Chondrocyte (in vitro differentiated cells): ENCODE results near the gene EHD2. TPM values are rescaled to one million over a fixed set of nuclear protein-coding genes. Genes with fewer than 3 reads are reported as not detected.

Experiments
- DNase-seq: peaks from one replicate; pipeline ENCODE4 v3.0.0; 2021; ENCODE audit warnings: mixed read lengths, low spot score
- H3K27ac Mint-ChIP-seq: one replicate; pipeline ENCODE4 v1.8.0; 2021; ENCODE audit warnings: mild to moderate bottlenecking, moderate library complexity, mixed read lengths; ENCODE audit not compliant: unreplicated experiment
- H3K27me3 Mint-ChIP-seq: 2 replicates; pipeline ENCODE4 v1.8.0; 2021; ENCODE audit warnings: low read depth, mixed read lengths
- H3K36me3 Mint-ChIP-seq: 2 replicates; pipeline ENCODE4 v1.8.0; 2021; ENCODE audit warnings: low read depth, mixed read lengths
- H3K4me1 Mint-ChIP-seq: 2 replicates; pipeline ENCODE4 v1.8.0; 2021; ENCODE audit warnings: low read depth, mild to moderate bottlenecking, mixed read lengths
- H3K4me3 Mint-ChIP-seq: one replicate; pipeline ENCODE4 v1.8.0; 2021; ENCODE audit warnings: mild to moderate bottlenecking, moderate library complexity, mixed read lengths; ENCODE audit not compliant: unreplicated experiment
- H3K9me3 Mint-ChIP-seq: 2 replicates; pipeline ENCODE4 v1.8.0; 2021; ENCODE audit warnings: low read depth, mixed read lengths
- CTCF ChIP-seq: fragments of 200-600 bp; sonication (generic); IDR thresholded peaks from 2 replicates; pipeline ENCODE4 v1.5.0; 2021; ENCODE audit warnings: antibody characterized with exemption, mild to moderate bottlenecking, moderate library complexity
- total RNA-seq: library from RNA; stranded (reverse); gene quantifications from 3 replicates; pipeline ENCODE4 v1.2.1, GENCODE V29; 2021

EHD2 gene
- total RNA-seq, 1 donor from 2014 or later = 493 TPM

- no peak overlapping the region for H3K27ac Mint-ChIP-seq
- peaks cover 43% of the 10 kb centered on the region for H3K36me3 Mint-ChIP-seq
- no peaks in the 10 kb centered on the region for H3K27me3 Mint-ChIP-seq
- H3K4me3 Mint-ChIP-seq = no peak overlapping the region
- DNase-seq = no peak
- no peak for TF ChIP-seq CTCF
- H3K9me3 Mint-ChIP-seq = peaks cover 3% of the 10 kb centered on the region
- H3K4me1 Mint-ChIP-seq = no peaks in the 10 kb centered on the region
These were observed 42.8 kb downstream of the EHD2 start for GRCh38 chr19:47755762-47756626.

- peaks cover 40% of the 10 kb centered on the region for H3K36me3 Mint-ChIP-seq
- TF ChIP-seq CTCF = no peak
- no peak overlapping the region for H3K4me3 Mint-ChIP-seq
- no peak overlapping the region for H3K27ac Mint-ChIP-seq
- DNase-seq = no peak
- H3K4me1 Mint-ChIP-seq = no peaks in the 10 kb centered on the region
- no peaks in the 10 kb centered on the region for H3K27me3 Mint-ChIP-seq
- peaks cover 3% of the 10 kb centered on the region for H3K9me3 Mint-ChIP-seq
These were observed 43.4 kb downstream of the EHD2 start for GRCh38 chr19:47756627-47756929.

GRCh38 chr19:47756953-47757608 is 43.9 kb downstream of the EHD2 start:
- no peak for TF ChIP-seq CTCF
- H3K27me3 Mint-ChIP-seq = no peaks in the 10 kb centered on the region
- no peaks in the 10 kb centered on the region for H3K4me1 Mint-ChIP-seq
- DNase-seq = no peak
- H3K27ac Mint-ChIP-seq = no peak overlapping the region
- no peak overlapping the region for H3K4me3 Mint-ChIP-seq
- peaks cover 3% of the 10 kb centered on the region for H3K9me3 Mint-ChIP-seq
- peaks cover 39% of the 10 kb centered on the region for H3K36me3 Mint-ChIP-seq

GRCh38 chr19:47757617-47758442 is 44.6 kb downstream of the EHD2 start:
- DNase-seq = no peak
- no peak overlapping the region for H3K27ac Mint-ChIP-seq
- no peak overlapping the region for H3K4me3 Mint-ChIP-seq
- H3K27me3 Mint-ChIP-seq = no peaks in the 10 kb centered on the region
- no peaks in the 10 kb centered on the region for H3K4me1 Mint-ChIP-seq
- TF ChIP-seq CTCF = no peak
- H3K9me3 Mint-ChIP-seq = peaks cover 3% of the 10 kb centered on the region
- peaks cover 36% of the 10 kb centered on the region for H3K36me3 Mint-ChIP-seq

GRCh38 chr19:47758443-47758804 is 45.2 kb downstream of the EHD2 start:
- Mint-ChIP-seq H3K36me3 (peaks cover 33% of the 10 kb centered on the region), H3K9me3 (peaks cover 3% of the 10 kb centered on the region), H3K27ac (no peak overlapping the region), H3K4me1 (no peaks in the 10 kb centered on the region), H3K27me3 (no peaks in the 10 kb centered on the region), H3K4me3 (no peak overlapping the region)
- no peak for DNase-seq
- no peak for TF ChIP-seq CTCF
